Astrocyte (in vitro differentiated cells and primary cell): ENCODE results near the gene EBF4.

Source experiments
- CTCF ChIP-seq: IDR thresholded peaks from 2 replicates; pipeline ENCODE4 v1.5.1; 2011; ENCODE audit warnings: low read depth, mild to moderate bottlenecking, inconsistent platforms, low read length, moderate library complexity; ENCODE audit not compliant: insufficient read depth
- EZH2 ChIP-seq: IDR thresholded peaks from 2 replicates; pipeline ENCODE4 v1.6.1; 2012; ENCODE audit warnings: mild to moderate bottlenecking, low read length, inconsistent platforms; ENCODE audit not compliant: insufficient read depth

GRCh38 chr20:2701671-2702081 is 9.1 kb downstream of the EBF4 start:
- TF ChIP-seq EZH2 = no peak
- no peak for TF ChIP-seq CTCF
